ENCODE measurements around the gene AFTPH.

Gene AFTPH

GRCh38 chr2:64493788-64494187 is 30.3 kb upstream of the AFTPH start:
- no peak for TF ChIP-seq CTCF (IDR thresholded peaks at IDR 0.05; ENCODE audit: control insufficient read depth, extremely low read depth, insufficient read depth)
- no peak overlapping the region for H3K4me3 ChIP-seq (ENCODE audit: low read depth, low read length)
- no peak for DNase-seq (ENCODE audit: low read depth)

GRCh38 chr2:64498438-64498837 is 25.7 kb upstream of the AFTPH start:
- no peak for TF ChIP-seq CTCF (IDR thresholded peaks at IDR 0.05; ENCODE audit: control insufficient read depth, extremely low read depth, insufficient read depth)
- DNase-seq (ENCODE audit: low read depth) = no peak
- H3K4me3 ChIP-seq (ENCODE audit: low read depth, low read length) = no peak overlapping the region

- no peak for DNase-seq (ENCODE audit: low read depth)
- no peak overlapping the region for H3K4me3 ChIP-seq (ENCODE audit: low read depth, low read length)
Measured at GRCh38 chr2:64500549-64500948, 23.6 kb upstream of the AFTPH start.

GRCh38 chr2:64501946-64502345 is 22.2 kb upstream of the AFTPH start:
- H3K4me3 ChIP-seq (ENCODE audit: low read depth, low read length) = no peak overlapping the region
- no peak for DNase-seq (ENCODE audit: low read depth)
- no peak for TF ChIP-seq CTCF (IDR thresholded peaks at IDR 0.05; ENCODE audit: control insufficient read depth, extremely low read depth, insufficient read depth)

More at GRCh38 chr2:64500549-64500948, 23.6 kb upstream of the AFTPH start:
- no peak for TF ChIP-seq CTCF (IDR thresholded peaks at IDR 0.05; ENCODE audit: control insufficient read depth, extremely low read depth, insufficient read depth)

GRCh38 chr2:64502860-64503259 is 21.3 kb upstream of the AFTPH start:
- DNase-seq (ENCODE audit: low read depth) = no peak
- H3K4me3 ChIP-seq (ENCODE audit: low read depth, low read length) = no peak overlapping the region
- TF ChIP-seq CTCF (IDR thresholded peaks at IDR 0.05; ENCODE audit: control insufficient read depth, extremely low read depth, insufficient read depth) = no peak

GRCh38 chr2:64504774-64505720 is 19.1 kb upstream of the AFTPH start:
- H3K4me3 ChIP-seq (ENCODE audit: low read depth, low read length) = no peak overlapping the region
- DNase-seq (ENCODE audit: low read depth) = no peak
- TF ChIP-seq CTCF (IDR thresholded peaks at IDR 0.05; ENCODE audit: control insufficient read depth, extremely low read depth, insufficient read depth) = no peak
